OCI-LY7 (cell line): ENCODE measurements around the gene TCP11. TPM values are rescaled to one million over a fixed set of nuclear protein-coding genes. Genes with fewer than 3 reads are reported as not detected.

Experiments
- BruUV-seq: library from RNA; stranded (reverse); fragments of 400-500 nt; replicated peaks from 2 replicates; lab custom pipeline; 2021; lab: Mats Ljungman, UMichigan
- CTCF ChIA-PET: fragments of 300-600 bp; sonication (Branson Sonifier 250); formaldehyde crosslinking; loops from one replicate; lab custom pipeline; 2022; ENCODE audit warnings: antibody characterized with exemption; ENCODE audit not compliant: unreplicated experiment; lab: Charles Lee
- POLR2A ChIA-PET: fragments of 300-600 bp; sonication (Branson Sonifier 250); formaldehyde crosslinking; loops from one replicate; lab custom pipeline; 2022; ENCODE audit warnings: antibody characterized with exemption; lab: Charles Lee
- DNase-seq: peaks from one replicate; pipeline ENCODE4 v3.0.0-alpha.2; 2015; ENCODE audit warnings: low spot score
- H2AFZ ChIP-seq: fragments of 200-600 bp; sonication (generic), shearing (Covaris generic); 2 replicates; pipeline ENCODE4 v1.6.1; 2014; ENCODE audit warnings: mild to moderate bottlenecking, antibody characterized with exemption, low read length, moderate library complexity
- H3K27ac ChIP-seq: fragments of 200-600 bp; sonication (generic); 2 replicates; pipeline ENCODE4 v1.5.1; 2014; ENCODE audit warnings: mixed run types, low read depth, mild to moderate bottlenecking, moderate library complexity, low read length, inconsistent platforms; ENCODE audit not compliant: poor library complexity, severe bottlenecking
- H3K36me3 ChIP-seq: fragments of 200-600 bp; sonication (generic); 2 replicates; pipeline ENCODE4 v1.6.1; 2014; ENCODE audit warnings: mild to moderate bottlenecking, antibody characterized with exemption, low read length, moderate library complexity, mixed read lengths; ENCODE audit not compliant: insufficient read depth
- H3K4me1 ChIP-seq: fragments of 200-600 bp; sonication (generic); 2 replicates; pipeline ENCODE4 v1.5.1; 2014; ENCODE audit warnings: mild to moderate bottlenecking, low read length; ENCODE audit not compliant: insufficient read depth, poor library complexity, severe bottlenecking
- H3K4me2 ChIP-seq: fragments of 200-600 bp; sonication (generic); 2 replicates; pipeline ENCODE4 v1.6.1; 2014; ENCODE audit warnings: mild to moderate bottlenecking, low read length
- H3K4me3 ChIP-seq: fragments of 200-600 bp; sonication (generic); 2 replicates; pipeline ENCODE4 v1.5.1; 2014; ENCODE audit warnings: mild to moderate bottlenecking, low read depth, low read length; ENCODE audit not compliant: poor library complexity, severe bottlenecking
- H3K79me2 ChIP-seq: fragments of 200-600 bp; sonication (generic); 2 replicates; pipeline ENCODE4 v1.6.1; 2016; ENCODE audit warnings: low read depth, mild to moderate bottlenecking, low read length, moderate library complexity, mixed read lengths; ENCODE audit not compliant: insufficient read depth
- H3K9me2 ChIP-seq: fragments of 200-600 bp; sonication (generic); 2 replicates; pipeline ENCODE4 v1.6.1; 2016; ENCODE audit warnings: mild to moderate bottlenecking, low read length, mixed read lengths; ENCODE audit not compliant: insufficient read depth
- H3K9me3 ChIP-seq: fragments of 200-600 bp; sonication (generic); 2 replicates; pipeline ENCODE4 v1.6.1; 2014; ENCODE audit warnings: mild to moderate bottlenecking, mixed run types, low read length, mixed read lengths
- H4K20me1 ChIP-seq: fragments of 200-600 bp; sonication (generic); 2 replicates; pipeline ENCODE4 v1.6.1; 2014; ENCODE audit warnings: mild to moderate bottlenecking, antibody characterized with exemption, low read length, moderate library complexity, mixed read lengths; ENCODE audit not compliant: insufficient read depth
- CTCF ChIP-seq: fragments of 200-600 bp; sonication (generic); conservative IDR thresholded peaks from 2 replicates; pipeline ENCODE4 v1.5.1; 2014; ENCODE audit warnings: mild to moderate bottlenecking, antibody characterized with exemption, low read length, moderate library complexity, mixed read lengths
- EZH2phosphoT487 ChIP-seq: fragments of 200-600 bp; sonication (generic); IDR thresholded peaks from 2 replicates; pipeline ENCODE4 v1.6.1; 2018; ENCODE audit warnings: low read depth, borderline replicate concordance, mild to moderate bottlenecking, mixed run types, antibody characterized with exemption, low read length, moderate library complexity, mixed read lengths
- intact Hi-C: fragments of 100-400 bp; cut with micrococcal nuclease; formaldehyde crosslinking; loops from one replicate; pipeline ENCODE4 v1.10.0; 2022; ENCODE audit not compliant: unreplicated experiment
- total RNA-seq, 2 experiments: library from RNA; depleted of rRNA in 1 of 2; stranded (reverse); fragments of >200 nt in 1 of 2; shearing (Covaris generic) in 1 of 2; gene quantifications; 2 replicates each; pipeline ENCODE4 v1.2.3, GENCODE V29; 2014 to 2022

Gene TCP11
- total RNA-seq, 2 experiments from 2014 or later: not detected

GRCh38 chr6:35082046-35082732 lies 59.0 kb downstream of the TCP11 start:
- no peak overlapping the region for H2AFZ ChIP-seq
- no peaks in the 10 kb centered on the region for H3K9me3 ChIP-seq
- CTCF ChIA-PET: interaction anchor here (0.6 kb wide), 1 partner anchor 56 kb away, joined by 4 read pairs; no protein-coding TSS in a partner anchor
- POLR2A ChIA-PET: no interaction called here
- BruUV-seq: no TSS peak
- no peaks in the 10 kb centered on the region for H4K20me1 ChIP-seq
- no peak overlapping the region for H3K27ac ChIP-seq
- DNase-seq: no peak
- H3K9me2 ChIP-seq: no peaks in the 10 kb centered on the region
- no peak overlapping the region for H3K4me3 ChIP-seq
- H3K4me1 ChIP-seq: no peaks in the 10 kb centered on the region
- H3K36me3 ChIP-seq: no peaks in the 10 kb centered on the region
- intact Hi-C loops: no loop called here
- no peak for TF ChIP-seq EZH2phosphoT487
- no peak for TF ChIP-seq CTCF
- no peak overlapping the region for H3K4me2 ChIP-seq
- H3K79me2 ChIP-seq: no peaks in the 10 kb centered on the region

GRCh38 chr6:35081426-35081851 lies 59.7 kb downstream of the TCP11 start:
- H3K4me2 ChIP-seq: no peak overlapping the region
- no peak overlapping the region for H3K4me3 ChIP-seq
- BruUV-seq: no TSS peak
- no peaks in the 10 kb centered on the region for H3K9me3 ChIP-seq
- no peak for TF ChIP-seq CTCF
- ChIA-PET CTCF (no interaction called here), POLR2A (interaction anchor here (0.6 kb wide), 1 partner anchor 70 kb away, joined by 3 read pairs; no protein-coding TSS in a partner anchor)
- no peak overlapping the region for H3K27ac ChIP-seq
- H3K4me1 ChIP-seq: no peaks in the 10 kb centered on the region
- H4K20me1 ChIP-seq: no peaks in the 10 kb centered on the region
- no peak overlapping the region for H2AFZ ChIP-seq
- H3K79me2 ChIP-seq: no peaks in the 10 kb centered on the region
- no peaks in the 10 kb centered on the region for H3K36me3 ChIP-seq
- no peak for DNase-seq
- intact Hi-C loops: no loop called here
- H3K9me2 ChIP-seq: no peaks in the 10 kb centered on the region

GRCh38 chr6:35080821-35081425 lies 60.2 kb downstream of the TCP11 start:
- Histone ChIP-seq H3K4me1 (no peaks in the 10 kb centered on the region), H3K27ac (no peak overlapping the region), H3K36me3 (no peaks in the 10 kb centered on the region), H4K20me1 (no peaks in the 10 kb centered on the region), H3K79me2 (no peaks in the 10 kb centered on the region), H3K9me3 (no peaks in the 10 kb centered on the region), H3K4me3 (no peak overlapping the region), H3K9me2 (no peaks in the 10 kb centered on the region), H2AFZ (no peak overlapping the region), H3K4me2 (no peak overlapping the region)
- CTCF ChIA-PET: no interaction called here
- intact Hi-C loops: no loop called here
- POLR2A ChIA-PET: interaction anchor here (0.6 kb wide), 1 partner anchor 71 kb away, joined by 3 read pairs; no protein-coding TSS in a partner anchor
- DNase-seq: no peak
- no TSS peak for BruUV-seq
- no peak for TF ChIP-seq EZH2phosphoT487
- no peak for TF ChIP-seq CTCF
